CD14-positive monocyte (primary cell): ENCODE results near the gene BRSK2. TPM values are rescaled to one million over a fixed set of nuclear protein-coding genes. Genes with fewer than 3 reads are reported as not detected.

Source experiments
- DNase-seq, 3 donors: peaks; one replicate each; pipeline ENCODE4 v3.0.0-alpha.2; 2011 to 2022
- H2AFZ ChIP-seq: 2 replicates; pipeline ENCODE4 v1.6.0; 2012; ENCODE audit warnings: mild to moderate bottlenecking, low read depth, low read length, inconsistent platforms; ENCODE audit not compliant: insufficient read depth, poor library complexity, severe bottlenecking
- H3K27ac ChIP-seq, 2 donors: 1 replicate in 1 of 2; 2 replicates in 1 of 2; pipeline ENCODE4 v1.5.1; 2012 to 2013; ENCODE audit warnings: low read length in 2 of 2, control low read depth in 1 of 2, inconsistent platforms in 1 of 2, low read depth in 1 of 2, mild to moderate bottlenecking in 1 of 2
- H3K27me3 ChIP-seq, 2 donors: one replicate each; pipeline versions ENCODE4 v1.6.0 to v1.6.1; 2011 to 2013; ENCODE audit warnings: low read length in 2 of 2; ENCODE audit not compliant: control insufficient read depth in 2 of 2, insufficient read depth in 2 of 2
- H3K36me3 ChIP-seq, 2 donors: replicated peaks in 1 of 2; 1 replicate in 1 of 2; 2 replicates in 1 of 2; pipeline versions ENCODE4 v1.5.1 to v1.6.1; 2012 to 2013; ENCODE audit warnings: low read length in 2 of 2, control low read depth in 1 of 2, inconsistent platforms in 1 of 2, mild to moderate bottlenecking in 1 of 2; ENCODE audit not compliant: insufficient read depth in 2 of 2, control insufficient read depth in 1 of 2
- H3K4me1 ChIP-seq, 2 donors: 1 replicate in 1 of 2; 2 replicates in 1 of 2; pipeline versions ENCODE4 v1.5.1 to v1.6.1; 2012 to 2013; ENCODE audit warnings: low read length in 2 of 2, control low read depth in 1 of 2, inconsistent platforms in 1 of 2, mild to moderate bottlenecking in 1 of 2, moderate library complexity in 1 of 2; ENCODE audit not compliant: insufficient read depth in 2 of 2, control insufficient read depth in 1 of 2
- H3K4me2 ChIP-seq: replicated peaks from 2 replicates; pipeline ENCODE3; 2012; ENCODE audit warnings: low read length, moderate library complexity, mild to moderate bottlenecking; ENCODE audit not compliant: poor library complexity, severe bottlenecking; ENCODE audit errors: extremely low read depth
- H3K4me3 ChIP-seq, 3 experiments: fragments of 200-600 bp in 1 of 3; sonication (generic) in 1 of 3; replicated peaks in 1 of 3; 1 replicate in 2 of 3; 2 replicates in 1 of 3; pipeline ENCODE4 v1.5.1; 2011 to 2013; ENCODE audit warnings: low read length in 3 of 3, mild to moderate bottlenecking in 3 of 3, control low read depth in 2 of 3, low read depth in 2 of 3, inconsistent platforms in 1 of 3, moderate library complexity in 1 of 3
- H3K79me2 ChIP-seq: 2 replicates; pipeline ENCODE4 v1.6.0; 2012; ENCODE audit warnings: mild to moderate bottlenecking, control low read depth, inconsistent platforms, low read length, moderate library complexity; ENCODE audit not compliant: insufficient read depth
- H3K9ac ChIP-seq: 2 replicates; pipeline ENCODE4 v1.6.0; 2017; ENCODE audit warnings: low read length, mild to moderate bottlenecking; ENCODE audit not compliant: insufficient read depth, poor library complexity, severe bottlenecking
- H3K9me3 ChIP-seq, 2 donors: replicated peaks in 1 of 2; 1 replicate in 1 of 2; 2 replicates in 1 of 2; pipeline versions ENCODE4 v1.5.1 to v1.6.1; 2012 to 2013; ENCODE audit warnings: low read length in 2 of 2, control low read depth in 1 of 2; ENCODE audit not compliant: control insufficient read depth in 1 of 2, insufficient read depth in 1 of 2
- H4K20me1 ChIP-seq: 2 replicates; pipeline ENCODE4 v1.6.0; 2012; ENCODE audit warnings: mild to moderate bottlenecking, low read length, control low read depth, moderate library complexity; ENCODE audit not compliant: insufficient read depth
- H3K27ac Mint-ChIP-seq, 7 donors: one replicate each; pipeline ENCODE4 v1.8.0; 2020; ENCODE audit warnings: mild to moderate bottlenecking in 7 of 7, mixed read lengths in 7 of 7, moderate library complexity in 6 of 7, inconsistent platforms in 2 of 7
- H3K27me3 Mint-ChIP-seq, 3 donors: one replicate each; pipeline ENCODE4 v1.8.0; 2021 to 2022; ENCODE audit warnings: low read depth in 3 of 3, mild to moderate bottlenecking in 3 of 3, mixed read lengths in 3 of 3, moderate library complexity in 3 of 3, inconsistent platforms in 1 of 3
- H3K36me3 Mint-ChIP-seq, 2 donors: one replicate each; pipeline ENCODE4 v1.8.0; 2020; ENCODE audit warnings: mixed read lengths in 2 of 2, inconsistent platforms in 1 of 2, mild to moderate bottlenecking in 1 of 2
- H3K4me1 Mint-ChIP-seq: one replicate; pipeline ENCODE4 v1.8.0; 2020; ENCODE audit warnings: mild to moderate bottlenecking, mixed read lengths
- H3K4me3 Mint-ChIP-seq, 2 donors: one replicate each; pipeline ENCODE4 v1.8.0; 2020; ENCODE audit warnings: mild to moderate bottlenecking in 2 of 2, mixed read lengths in 2 of 2, moderate library complexity in 1 of 2
- H3K9me3 Mint-ChIP-seq, 7 donors: one replicate each; pipeline ENCODE4 v1.8.0; 2020 to 2022; ENCODE audit warnings: mixed read lengths in 7 of 7, mild to moderate bottlenecking in 6 of 7, moderate library complexity in 6 of 7, inconsistent platforms in 2 of 7
- CTCF ChIP-seq: fragments of 200-600 bp; IDR thresholded peaks from one replicate; pipeline ENCODE4 v1.8.0; 2022; ENCODE audit warnings: antibody characterized with exemption, mild to moderate bottlenecking
- WGBS: methylation state at CpG from one replicate; pipeline ENCODE4 v1.1.5; 2013; ENCODE audit warnings: missing lambda C conversion rate; ENCODE audit not compliant: insufficient coverage; 5-methylcytosine and 5-hydroxymethylcytosine counted together
- intact Hi-C, 2 donors: fragments of 100-400 bp; cut with micrococcal nuclease; formaldehyde crosslinking; loops; one replicate each; pipeline versions ENCODE4 v1.15.0 to v1.15.1; 2023
- polyA plus RNA-seq, 3 donors: library from polyadenylated mRNA; depleted of rRNA in 1 of 3; unstranded in 2 of 3; stranded (reverse) in 1 of 3; fragments of 300-500 nt in 2 of 3; fragments of >200 nt in 1 of 3; fragmentation: Illumina TruSeq in 2 of 3; gene quantifications; 1 replicate in 2 of 3; 2 replicates in 1 of 3; pipeline ENCODE4 v1.2.3, GENCODE V29; 2012 to 2021

The BRSK2 gene
- polyA plus RNA-seq, 3 donors = 0.13 TPM; not detected in 2

DNA sequence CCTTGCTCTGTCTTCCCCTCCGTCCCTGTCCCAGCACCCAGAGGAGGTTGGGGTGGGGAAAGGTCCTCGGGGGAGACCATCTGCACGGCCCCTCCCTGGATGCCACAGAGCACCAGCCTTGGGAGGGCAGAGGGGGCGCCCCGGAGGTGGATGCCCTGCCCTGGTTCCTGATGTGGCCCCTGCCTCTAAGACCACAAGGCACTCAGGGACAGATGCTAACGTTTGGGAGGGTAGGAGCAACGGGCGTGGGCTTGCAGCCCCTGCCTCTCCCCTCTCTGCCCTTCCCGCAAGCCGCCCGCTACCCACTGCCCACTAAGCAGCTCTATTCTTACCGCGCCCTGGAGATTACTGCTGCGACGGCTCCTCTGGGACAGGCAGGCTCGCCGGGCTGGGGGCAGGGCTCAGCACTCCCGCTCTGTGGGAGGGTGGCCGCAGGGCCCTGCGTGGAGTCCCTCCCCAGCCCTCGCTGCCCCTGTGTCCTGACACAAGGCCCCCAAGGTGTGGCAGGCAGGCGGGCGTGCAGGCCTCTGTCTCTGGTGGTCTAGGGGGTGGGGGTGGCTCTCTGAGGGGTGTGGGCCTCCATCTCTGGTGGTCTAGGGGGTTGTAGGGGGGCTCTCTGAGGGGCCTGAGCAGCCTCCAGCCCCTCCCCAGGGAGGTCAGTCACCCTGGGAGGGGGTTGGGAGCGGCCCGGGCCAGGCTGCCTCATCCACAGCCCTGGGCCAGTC, 14.9 kb downstream of the BRSK2 start:
- Histone ChIP-seq H3K27ac (no peak overlapping the region), H3K9me3 (no peaks in the 10 kb centered on the region), H3K79me2 (no peaks in the 10 kb centered on the region), H3K27me3 (no peaks in the 10 kb centered on the region), H2AFZ (no peak overlapping the region), H3K4me1 (no peaks in the 10 kb centered on the region), H4K20me1 (no peaks in the 10 kb centered on the region), H3K9ac (no peak overlapping the region), H3K4me3 (no peak overlapping the region), H3K4me2 (no peak overlapping the region), H3K36me3 (no peaks in the 10 kb centered on the region)
- TF ChIP-seq CTCF = no peak
- WGBS = 94% methylated on average over 14 of the region's 25 CpGs
- H3K27ac Mint-ChIP-seq = no peak overlapping the region
- DNase-seq = no peak
- no peaks in the 10 kb centered on the region for H3K4me1 Mint-ChIP-seq
- intact Hi-C loops = no loop called here
- H3K4me3 Mint-ChIP-seq = no peak overlapping the region
- peaks cover 0 to 3% (median 0%) of the 10 kb centered on the region in 7 donors for H3K9me3 Mint-ChIP-seq
- no peaks in the 10 kb centered on the region for H3K36me3 Mint-ChIP-seq
- peaks cover 6 to 12% (median 11%) of the 10 kb centered on the region in 3 donors for H3K27me3 Mint-ChIP-seq

DNA sequence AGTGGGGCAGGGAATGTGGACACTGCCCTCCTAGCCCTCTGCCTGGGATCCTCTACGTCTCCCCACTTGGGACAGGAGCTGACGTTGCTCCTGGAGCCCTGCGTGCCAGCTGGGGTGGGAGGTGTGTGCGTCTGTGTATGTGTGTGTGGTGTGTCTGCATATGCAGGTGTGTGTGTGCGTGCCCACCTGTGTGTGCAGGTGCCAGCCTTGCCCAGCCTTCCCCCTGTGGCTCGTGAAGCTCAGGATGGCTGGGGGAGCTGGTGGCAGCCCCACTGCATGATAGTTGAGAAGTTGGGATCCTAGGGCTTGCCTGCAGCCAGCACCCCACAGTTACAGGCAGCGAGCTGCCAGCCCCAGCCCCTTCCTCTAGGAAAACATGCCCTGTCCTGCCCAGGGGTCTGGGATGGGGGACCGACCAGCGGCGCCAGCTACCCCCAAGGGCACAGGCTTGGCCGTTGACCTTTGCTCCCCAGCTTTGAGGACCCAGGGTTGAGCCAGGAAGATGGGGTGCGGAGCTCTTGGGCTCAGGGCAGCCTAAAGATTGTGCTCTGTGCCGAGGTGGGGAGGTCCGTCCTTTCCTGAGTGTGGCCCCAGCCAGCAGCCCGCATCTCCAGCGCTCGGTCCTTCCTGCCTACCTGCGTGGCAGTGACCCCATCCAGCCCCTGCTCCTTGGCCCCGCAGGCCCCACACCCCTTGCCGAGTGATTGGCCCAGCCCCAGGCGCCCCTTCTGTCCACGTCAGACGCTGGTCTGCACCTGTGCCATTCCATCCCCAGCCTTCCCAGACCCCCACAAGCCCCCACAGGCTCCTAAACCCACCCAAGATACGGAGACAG, 15.7 kb downstream of the BRSK2 start:
- Mint-ChIP-seq H3K4me3 (no peak overlapping the region), H3K36me3 (no peaks in the 10 kb centered on the region), H3K27ac (no peak overlapping the region), H3K4me1 (no peaks in the 10 kb centered on the region), H3K9me3 (peaks cover 0 to 3% (median 0%) of the 10 kb centered on the region in 7 donors), H3K27me3 (peaks cover 6 to 11% (median 11%) of the 10 kb centered on the region in 3 donors)
- Histone ChIP-seq H3K9me3 (no peaks in the 10 kb centered on the region), H3K27ac (no peak overlapping the region), H2AFZ (no peak overlapping the region), H3K36me3 (no peaks in the 10 kb centered on the region), H3K27me3 (no peaks in the 10 kb centered on the region), H3K4me2 (no peak overlapping the region), H4K20me1 (no peaks in the 10 kb centered on the region), H3K4me3 (no peak overlapping the region), H3K79me2 (no peaks in the 10 kb centered on the region), H3K9ac (no peak overlapping the region), H3K4me1 (no peaks in the 10 kb centered on the region)
- WGBS = 93% methylated on average over 20 of the region's 24 CpGs
- DNase-seq = no peak
- intact Hi-C loops = no loop called here
- no peak for TF ChIP-seq CTCF
